Neural cell (in vitro differentiated cells): ENCODE results near the gene ARPC5. TPM values are rescaled to one million over a fixed set of nuclear protein-coding genes. Genes with fewer than 3 reads are reported as not detected.

Experiments used
- H2AFZ ChIP-seq: fragments of 200-600, 300-800 bp; sonication (generic), shearing (Covaris generic); 2 replicates; pipeline ENCODE4 v1.6.0; 2014; ENCODE audit warnings: low read depth, mild to moderate bottlenecking, antibody characterized with exemption, low read length, moderate library complexity
- H3F3A ChIP-seq: fragments of 200-600 bp; shearing (Covaris generic); 2 replicates; pipeline ENCODE4 v1.6.1; 2016; ENCODE audit warnings: mild to moderate bottlenecking, moderate library complexity, mixed read lengths, antibody characterized with exemption, low read length; ENCODE audit not compliant: insufficient read depth, poor library complexity, severe bottlenecking
- H3K27ac ChIP-seq: fragments of 200-600, 300-800 bp; sonication (generic), shearing (Covaris generic); 2 replicates; pipeline ENCODE4 v1.5.1; 2014; ENCODE audit warnings: mild to moderate bottlenecking, low read length, moderate library complexity
- H3K27me3 ChIP-seq: fragments of 300-800, 200-600 bp; sonication (generic), shearing (Covaris generic); 2 replicates; pipeline ENCODE4 v1.6.0; 2014; ENCODE audit warnings: mild to moderate bottlenecking, low read depth, low read length, moderate library complexity; ENCODE audit not compliant: insufficient read depth
- H3K36me3 ChIP-seq: fragments of 300-800, 200-600 bp; sonication (generic), shearing (Covaris generic); 2 replicates; pipeline ENCODE4 v1.5.1; 2014; ENCODE audit warnings: mild to moderate bottlenecking, antibody characterized with exemption, low read length, moderate library complexity; ENCODE audit not compliant: insufficient read depth
- H3K4me2 ChIP-seq: fragments of 300-800, 200-600 bp; sonication (generic), shearing (Covaris generic); 2 replicates; pipeline ENCODE4 v1.6.0; 2014; ENCODE audit warnings: mild to moderate bottlenecking, low read length
- H3K4me3 ChIP-seq: fragments of 300-800, 200-600 bp; sonication (generic), shearing (Covaris generic); 2 replicates; pipeline ENCODE4 v1.5.1; 2014; ENCODE audit warnings: mild to moderate bottlenecking, low read length, moderate library complexity
- H3K79me2 ChIP-seq: fragments of 200-600 bp; shearing (Covaris generic); replicated peaks from 2 replicates; pipeline ENCODE4 v1.6.0; 2014; ENCODE audit warnings: mild to moderate bottlenecking, low read length, moderate library complexity; ENCODE audit not compliant: insufficient read depth
- H3K9ac ChIP-seq: fragments of 300-800, 200-600 bp; sonication (generic), shearing (Covaris generic); 2 replicates; pipeline ENCODE4 v1.6.1; 2016; ENCODE audit warnings: mild to moderate bottlenecking, low read length, mixed read lengths
- H3K9me2 ChIP-seq: fragments of 200-600 bp; shearing (Covaris generic); 2 replicates; pipeline ENCODE4 v1.6.1; 2016; ENCODE audit warnings: mild to moderate bottlenecking, low read length, mixed read lengths; ENCODE audit not compliant: insufficient read depth
- H3K9me3 ChIP-seq: fragments of 200-600, 300-800 bp; sonication (generic), shearing (Covaris generic); 2 replicates; pipeline ENCODE4 v1.6.1; 2016; ENCODE audit warnings: mild to moderate bottlenecking, mixed run types, low read length, moderate library complexity, mixed read lengths
- H4K20me1 ChIP-seq: fragments of 200-600 bp; shearing (Covaris generic); 2 replicates; pipeline ENCODE4 v1.6.1; 2016; ENCODE audit warnings: mild to moderate bottlenecking, mixed run types; ENCODE audit not compliant: insufficient read depth
- EP300 ChIP-seq: fragments of 450-650 bp; conservative IDR thresholded peaks from 2 replicates; pipeline ENCODE4 v1.6.1; 2014; ENCODE audit warnings: antibody characterized with exemption, mild to moderate bottlenecking, moderate library complexity; ENCODE audit not compliant: poor library complexity, severe bottlenecking
- EZH2 ChIP-seq: fragments of 200-600, 300-800 bp; shearing (Covaris generic), sonication (generic); IDR thresholded peaks from 2 replicates; pipeline ENCODE4 v1.6.1; 2014; ENCODE audit warnings: antibody characterized with exemption, low read length, borderline replicate concordance, mild to moderate bottlenecking; ENCODE audit not compliant: insufficient read depth, poor library complexity, severe bottlenecking
- MXI1 ChIP-seq: fragments of 450-650 bp; conservative IDR thresholded peaks from 2 replicates; pipeline ENCODE4 v1.6.1; 2014; ENCODE audit warnings: antibody characterized with exemption, mild to moderate bottlenecking; ENCODE audit not compliant: poor library complexity, severe bottlenecking
- POLR2AphosphoS5 ChIP-seq: IDR thresholded peaks from 2 replicates; pipeline ENCODE4 v1.6.1; 2012
- RAD21 ChIP-seq: fragments of 450-650 bp; conservative IDR thresholded peaks from 2 replicates; pipeline ENCODE4 v1.6.1; 2014; ENCODE audit warnings: antibody characterized with exemption, mild to moderate bottlenecking, moderate library complexity
- REST ChIP-seq: IDR thresholded peaks from 2 replicates; pipeline ENCODE4 v1.6.1; 2012; ENCODE audit warnings: borderline replicate concordance
- SMC3 ChIP-seq: fragments of 450-650 bp; conservative IDR thresholded peaks from 2 replicates; pipeline ENCODE4 v1.6.1; 2014; ENCODE audit warnings: antibody characterized with exemption, mild to moderate bottlenecking, moderate library complexity; ENCODE audit not compliant: poor library complexity
- TAF1 ChIP-seq: IDR thresholded peaks from 2 replicates; pipeline ENCODE4 v1.6.1; 2012; ENCODE audit warnings: low read depth
- polyA plus RNA-seq: library from polyadenylated mRNA; depleted of rRNA; stranded (reverse); fragments of >200 nt; gene quantifications from 2 replicates; pipeline ENCODE4 v1.2.3, GENCODE V29; 2014
- TF ChIP-seq, protein P1 (sequence below): fragments of 450-650 bp; IDR thresholded peaks from 2 replicates; pipeline ENCODE4 v1.5.1; 2014; ENCODE audit warnings: antibody characterized with exemption, mild to moderate bottlenecking, moderate library complexity; ENCODE audit not compliant: poor library complexity, severe bottlenecking

Gene ARPC5
- polyA plus RNA-seq, 1 donor from 2014 or later = 197 TPM

DNA sequence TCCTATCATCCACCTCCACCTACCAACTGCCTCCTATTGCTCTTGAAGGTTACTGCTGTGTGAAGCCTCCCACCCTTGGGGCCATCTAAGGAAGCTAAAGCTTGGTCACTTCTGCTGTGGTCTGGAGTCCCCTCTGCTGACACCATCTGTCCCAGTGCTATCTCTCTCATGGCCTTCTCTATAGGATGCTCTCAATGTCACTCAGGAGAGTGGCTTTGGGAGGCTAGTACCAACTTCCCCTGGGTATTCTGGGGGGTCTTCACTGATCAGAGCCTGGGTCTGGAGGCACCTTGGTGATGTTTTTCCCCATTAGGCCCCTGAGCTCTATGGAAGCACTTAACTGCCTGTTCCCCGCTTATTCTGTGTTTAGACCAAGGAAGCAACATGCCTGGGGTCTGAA is 33.1 kb downstream of the ARPC5 start:
- H3K79me2 ChIP-seq = no peaks in the 10 kb centered on the region
- H3K9me2 ChIP-seq = no peaks in the 10 kb centered on the region
- no peak overlapping the region for H3K9ac ChIP-seq
- H3K9me3 ChIP-seq = no peaks in the 10 kb centered on the region
- no peaks in the 10 kb centered on the region for H4K20me1 ChIP-seq
- no peak overlapping the region for H2AFZ ChIP-seq
- H3F3A ChIP-seq = no peaks in the 10 kb centered on the region
- no peak overlapping the region for H3K27ac ChIP-seq
- H3K36me3 ChIP-seq = no peaks in the 10 kb centered on the region
- H3K27me3 ChIP-seq = no peaks in the 10 kb centered on the region
- no peak overlapping the region for H3K4me2 ChIP-seq
- TF ChIP-seq EZH2 (no peak), MXI1 (no peak), TAF1 (no peak), REST (no peak), POLR2AphosphoS5 (no peak), RAD21 (no peak), SMC3 (no peak), EP300 (no peak)
- TF ChIP-seq, protein P1, sequence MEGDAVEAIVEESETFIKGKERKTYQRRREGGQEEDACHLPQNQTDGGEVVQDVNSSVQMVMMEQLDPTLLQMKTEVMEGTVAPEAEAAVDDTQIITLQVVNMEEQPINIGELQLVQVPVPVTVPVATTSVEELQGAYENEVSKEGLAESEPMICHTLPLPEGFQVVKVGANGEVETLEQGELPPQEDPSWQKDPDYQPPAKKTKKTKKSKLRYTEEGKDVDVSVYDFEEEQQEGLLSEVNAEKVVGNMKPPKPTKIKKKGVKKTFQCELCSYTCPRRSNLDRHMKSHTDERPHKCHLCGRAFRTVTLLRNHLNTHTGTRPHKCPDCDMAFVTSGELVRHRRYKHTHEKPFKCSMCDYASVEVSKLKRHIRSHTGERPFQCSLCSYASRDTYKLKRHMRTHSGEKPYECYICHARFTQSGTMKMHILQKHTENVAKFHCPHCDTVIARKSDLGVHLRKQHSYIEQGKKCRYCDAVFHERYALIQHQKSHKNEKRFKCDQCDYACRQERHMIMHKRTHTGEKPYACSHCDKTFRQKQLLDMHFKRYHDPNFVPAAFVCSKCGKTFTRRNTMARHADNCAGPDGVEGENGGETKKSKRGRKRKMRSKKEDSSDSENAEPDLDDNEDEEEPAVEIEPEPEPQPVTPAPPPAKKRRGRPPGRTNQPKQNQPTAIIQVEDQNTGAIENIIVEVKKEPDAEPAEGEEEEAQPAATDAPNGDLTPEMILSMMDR = no peak
- H3K4me3 ChIP-seq = no peak overlapping the region

DNA sequence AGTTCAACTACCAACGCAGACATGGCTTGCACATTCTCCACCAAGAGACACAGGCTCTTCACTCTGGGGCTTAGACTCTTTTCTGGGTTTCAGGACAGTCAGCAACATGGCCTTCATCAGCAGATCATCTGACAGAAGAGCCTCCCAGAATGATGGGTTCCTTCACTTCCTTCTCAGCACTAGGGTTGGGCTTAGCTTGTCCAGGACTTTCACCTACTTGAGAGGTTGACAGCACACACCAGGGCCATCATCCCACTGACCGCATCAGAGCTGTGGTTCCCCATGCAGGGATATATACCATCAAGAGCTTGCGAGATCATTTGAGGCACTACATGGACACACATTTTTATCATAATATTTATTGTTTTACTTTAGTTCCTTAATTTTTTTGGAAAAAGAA is 34.9 kb downstream of the ARPC5 start:
- Histone ChIP-seq H2AFZ (no peak overlapping the region), H3K9ac (no peak overlapping the region), H3K79me2 (no peaks in the 10 kb centered on the region), H3K36me3 (no peaks in the 10 kb centered on the region), H3K4me3 (no peak overlapping the region), H3F3A (no peaks in the 10 kb centered on the region), H4K20me1 (no peaks in the 10 kb centered on the region), H3K27me3 (no peaks in the 10 kb centered on the region), H3K9me2 (no peaks in the 10 kb centered on the region), H3K4me2 (no peak overlapping the region), H3K27ac (no peak overlapping the region), H3K9me3 (no peaks in the 10 kb centered on the region)
- TF ChIP-seq RAD21 = no peak
- no peak for TF ChIP-seq EP300
- no peak for TF ChIP-seq POLR2AphosphoS5
- TF ChIP-seq, protein P1 = no peak
- TF ChIP-seq REST = no peak
- no peak for TF ChIP-seq SMC3
- no peak for TF ChIP-seq EZH2
- TF ChIP-seq TAF1 = no peak
- TF ChIP-seq MXI1 = no peak
